Karpas-422 (cell line): ENCODE measurements around the gene RINL. TPM values are rescaled to one million over a fixed set of nuclear protein-coding genes. Genes with fewer than 3 reads are reported as not detected.

Source experiments
- DNase-seq: peaks from one replicate; pipeline ENCODE4 v3.0.0-alpha.2; 2015
- H2AFZ ChIP-seq: fragments of 200-600 bp; sonication (generic); 2 replicates; pipeline ENCODE4 v1.6.1; 2014; ENCODE audit warnings: antibody characterized with exemption, low read length, mixed read lengths
- H3K27ac ChIP-seq: fragments of 200-600 bp; sonication (generic); 2 replicates; pipeline ENCODE4 v1.5.1; 2014; ENCODE audit warnings: mild to moderate bottlenecking, low read length, moderate library complexity
- H3K27me3 ChIP-seq: fragments of 200-600 bp; sonication (generic); 2 replicates; pipeline ENCODE4 v1.6.1; 2014; ENCODE audit warnings: low read length, mixed read lengths
- H3K36me3 ChIP-seq: fragments of 200-600 bp; sonication (generic); 2 replicates; pipeline ENCODE4 v1.6.1; 2014; ENCODE audit warnings: low read length, mixed read lengths; ENCODE audit not compliant: insufficient read depth
- H3K4me1 ChIP-seq: fragments of 200-600 bp; sonication (generic); 2 replicates; pipeline ENCODE4 v1.6.1; 2014; ENCODE audit warnings: mild to moderate bottlenecking, low read length, mixed read lengths
- H3K4me2 ChIP-seq: fragments of 200-600 bp; sonication (generic); 2 replicates; pipeline ENCODE4 v1.6.1; 2014; ENCODE audit warnings: low read length, low read depth, mild to moderate bottlenecking; ENCODE audit not compliant: poor library complexity, severe bottlenecking
- H3K4me3 ChIP-seq: fragments of 200-600 bp; sonication (generic); 2 replicates; pipeline ENCODE4 v1.5.1; 2014; ENCODE audit warnings: mild to moderate bottlenecking, antibody characterized with exemption, low read length, mixed read lengths
- H3K79me2 ChIP-seq: fragments of 200-600 bp; sonication (generic); 2 replicates; pipeline ENCODE4 v1.6.1; 2014; ENCODE audit warnings: mild to moderate bottlenecking, low read length, mixed read lengths
- H3K9ac ChIP-seq: fragments of 200-600 bp; sonication (generic); 2 replicates; pipeline ENCODE4 v1.6.0; 2014; ENCODE audit warnings: low read length
- H3K9me2 ChIP-seq: fragments of 200-600 bp; sonication (generic), shearing (Covaris generic); replicated peaks from 2 replicates; pipeline ENCODE4 v1.6.0; 2014; ENCODE audit warnings: mild to moderate bottlenecking, low read length, moderate library complexity; ENCODE audit not compliant: insufficient read depth
- H3K9me3 ChIP-seq: fragments of 300-700, 200-600 bp; sonication (generic); 2 replicates; pipeline ENCODE4 v1.6.1; 2014; ENCODE audit warnings: low read length, mixed read lengths
- H4K20me1 ChIP-seq: fragments of 200-600 bp; sonication (generic); 2 replicates; pipeline ENCODE4 v1.6.1; 2014; ENCODE audit warnings: mild to moderate bottlenecking, antibody characterized with exemption, low read length, low read depth; ENCODE audit not compliant: insufficient read depth
- total RNA-seq: library from RNA; depleted of rRNA; stranded (reverse); fragments of >200 nt; shearing (Covaris generic); gene quantifications from 2 replicates; pipeline ENCODE4 v1.2.3, GENCODE V29; 2014; ENCODE audit warnings: low replicate concordance; rRNA removed

RINL gene
- total RNA-seq, 1 experiment from 2014 or later, result 69.3 TPM

GRCh38 chr19:38819231-38819920 is 58.7 kb downstream of the RINL start:
- Histone ChIP-seq H3K4me1 (no peaks in the 10 kb centered on the region), H3K9me3 (no peaks in the 10 kb centered on the region), H4K20me1 (no peaks in the 10 kb centered on the region), H3K27ac (no peak overlapping the region), H3K36me3 (peaks cover 11% of the 10 kb centered on the region), H3K9ac (no peak overlapping the region), H3K27me3 (no peaks in the 10 kb centered on the region), H3K9me2 (no peaks in the 10 kb centered on the region), H3K4me2 (no peak overlapping the region), H2AFZ (no peak overlapping the region), H3K4me3 (no peak overlapping the region), H3K79me2 (no peaks in the 10 kb centered on the region)
- no peak for DNase-seq

Other genes starting within 250 kb of the RINL start
- 54.6 and 106 TPM in 2 replicates for gene ACTN4, start 230.6 kb downstream of the RINL start, total RNA-seq
- 0.40 TPM in 1 of 2 replicates, not detected in the other for gene CAPN12, start 133.8 kb downstream of the RINL start, total RNA-seq
- gene LGALS7, start 104.8 kb downstream of the RINL start, total RNA-seq, result not detected in 2 replicates
- not detected in 2 replicates for gene LGALS7B, start 89.1 kb downstream of the RINL start, total RNA-seq
- 0.52 and 1.4 TPM in 2 replicates for gene LGALS4, start 65.3 kb downstream of the RINL start, total RNA-seq
- gene ECH1, start 46.5 kb downstream of the RINL start, total RNA-seq, result 150 and 162 TPM in 2 replicates
- 212 and 217 TPM in 2 replicates for gene HNRNPL, start 28.3 kb downstream of the RINL start, total RNA-seq
- gene SIRT2, start 21.3 kb upstream of the RINL start, total RNA-seq, result 19.5 and 24.7 TPM in 2 replicates
- gene NFKBIB, start 21.7 kb upstream of the RINL start, total RNA-seq, result 13.5 and 18.7 TPM in 2 replicates
- gene CCER2, start 33.9 kb upstream of the RINL start, total RNA-seq, result 3.1 TPM in 1 of 2 replicates, not detected in the other
- 16.8 and 38.2 TPM in 2 replicates for gene SARS2, start 52.5 kb upstream of the RINL start, total RNA-seq
- gene MRPS12, start 52.7 kb upstream of the RINL start, total RNA-seq, result 46.7 and 71.2 TPM in 2 replicates
- not detected in 2 replicates for gene FBXO17, start 97.5 kb upstream of the RINL start, total RNA-seq
- gene FBXO27, start 154.3 kb upstream of the RINL start, total RNA-seq, result not detected in 2 replicates
- not detected in 2 replicates for gene ACP7, start 206.1 kb upstream of the RINL start, total RNA-seq
- 1.7 and 1.9 TPM in 2 replicates for gene PAK4, start 247.5 kb upstream of the RINL start, total RNA-seq